HG02870 (cell line): ENCODE data around the gene NGEF.

Experiments used
- ATAC-seq: cut with Tn5 transposase; IDR thresholded peaks from one replicate; pipeline ENCODE4 v1.9.1; 2021; ENCODE audit warnings: mild to moderate bottlenecking, moderate library complexity; ENCODE audit not compliant: unreplicated experiment

NGEF gene

DNA sequence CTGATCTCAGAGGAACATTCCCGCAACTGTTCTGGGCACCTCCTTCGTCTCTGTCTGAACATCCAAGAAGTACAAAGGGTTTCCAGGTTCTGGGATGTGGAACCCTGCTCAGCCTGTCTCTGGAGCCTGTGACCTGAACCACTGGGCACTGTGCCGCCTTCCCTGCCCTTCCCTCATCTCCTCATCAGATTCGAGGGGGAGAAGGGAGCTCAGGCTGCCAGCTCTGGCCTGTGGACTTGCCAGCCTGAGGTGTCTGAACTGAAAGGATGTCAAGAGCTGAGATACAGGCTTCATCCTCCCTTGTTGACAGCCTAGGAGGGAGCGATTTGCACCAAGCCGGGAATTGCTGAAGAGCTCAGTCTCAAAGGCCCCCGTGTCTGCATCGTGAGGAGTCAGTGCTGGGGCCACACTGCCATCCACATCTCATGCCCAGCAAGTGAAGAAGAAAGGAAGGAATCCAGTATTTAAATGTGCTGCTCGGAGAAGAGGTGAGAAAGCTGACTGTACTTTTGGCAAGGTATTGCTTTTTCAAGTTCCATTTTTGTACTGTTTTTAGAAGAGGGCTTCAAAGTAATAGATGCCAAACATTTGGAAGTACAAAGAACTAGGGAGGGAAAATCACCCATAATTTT is 32.0 kb upstream of the NGEF start:
- ATAC-seq = no peak

GRCh38 chr2:233042549-233042948 is 29.5 kb upstream of the NGEF start:
- ATAC-seq = no peak

DNA sequence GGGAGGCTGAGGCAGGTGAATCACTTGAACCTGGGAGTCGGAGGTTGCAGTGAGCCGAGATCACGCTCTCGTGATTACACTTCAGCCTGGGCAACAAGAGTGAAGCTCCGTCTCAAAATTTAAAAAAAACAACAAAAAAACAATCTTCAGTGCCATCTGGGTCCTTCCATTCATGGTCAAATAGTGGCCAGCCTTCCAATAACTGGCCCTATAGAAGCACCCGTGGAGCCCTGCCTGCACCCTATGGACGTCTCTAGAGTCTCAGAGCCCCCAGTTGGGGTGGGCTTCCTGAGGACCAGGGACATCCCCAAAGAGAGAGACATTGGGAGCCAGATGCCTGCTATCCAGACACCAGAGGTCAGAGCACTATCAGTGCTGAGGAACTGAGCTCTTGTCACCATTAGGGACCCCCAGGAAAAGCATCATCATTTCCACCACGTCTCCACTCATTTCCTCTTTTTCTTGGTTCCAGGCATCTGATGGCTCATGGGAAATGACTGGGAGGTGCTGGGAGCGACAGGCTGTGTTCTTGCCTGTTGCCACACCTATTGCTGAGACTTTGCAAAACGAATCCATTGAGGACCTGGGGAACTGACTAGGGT is 28.8 kb upstream of the NGEF start:
- no peak for ATAC-seq

- ATAC-seq = no peak
These were observed 27.5 kb upstream of the NGEF start for GRCh38 chr2:233040571-233040970.

DNA sequence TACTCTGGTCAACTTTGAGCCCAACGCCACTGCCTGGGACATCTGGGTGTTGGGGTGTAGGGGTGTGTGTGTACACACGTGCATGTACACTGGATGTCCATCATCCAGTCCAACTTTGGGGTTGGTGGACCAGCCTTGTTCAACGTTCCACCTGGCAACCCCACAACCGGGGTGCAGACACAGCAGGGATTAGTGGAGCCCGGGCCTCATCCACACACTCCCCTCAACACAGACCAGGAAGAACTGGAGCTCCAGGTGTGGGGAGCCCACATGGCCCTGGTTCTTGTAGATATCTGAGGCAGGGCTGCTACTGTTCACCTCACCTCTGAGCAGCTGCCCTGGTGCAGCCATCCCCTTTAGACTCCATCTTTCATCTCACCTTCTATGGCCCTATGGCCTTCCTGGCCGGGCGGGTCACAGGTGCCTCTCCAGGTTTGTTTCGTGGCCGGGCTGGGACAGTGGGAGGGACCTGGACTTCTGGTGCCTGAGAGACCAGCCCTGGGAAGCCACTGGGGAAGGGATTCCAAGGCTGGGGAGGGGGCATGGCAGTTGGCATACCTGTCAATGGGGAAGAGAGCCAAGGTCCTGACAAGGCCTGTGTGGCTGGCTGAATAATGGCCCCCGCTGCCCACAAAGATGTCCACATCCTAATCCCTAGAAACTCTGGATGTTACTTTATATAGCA is 26.9 kb upstream of the NGEF start:
- no peak for ATAC-seq

- ATAC-seq = no peak
These were observed 26.3 kb upstream of the NGEF start for GRCh38 chr2:233039212-233039845.

- no peak for ATAC-seq
These were observed 24.0 kb upstream of the NGEF start for GRCh38 chr2:233037078-233037477.

DNA sequence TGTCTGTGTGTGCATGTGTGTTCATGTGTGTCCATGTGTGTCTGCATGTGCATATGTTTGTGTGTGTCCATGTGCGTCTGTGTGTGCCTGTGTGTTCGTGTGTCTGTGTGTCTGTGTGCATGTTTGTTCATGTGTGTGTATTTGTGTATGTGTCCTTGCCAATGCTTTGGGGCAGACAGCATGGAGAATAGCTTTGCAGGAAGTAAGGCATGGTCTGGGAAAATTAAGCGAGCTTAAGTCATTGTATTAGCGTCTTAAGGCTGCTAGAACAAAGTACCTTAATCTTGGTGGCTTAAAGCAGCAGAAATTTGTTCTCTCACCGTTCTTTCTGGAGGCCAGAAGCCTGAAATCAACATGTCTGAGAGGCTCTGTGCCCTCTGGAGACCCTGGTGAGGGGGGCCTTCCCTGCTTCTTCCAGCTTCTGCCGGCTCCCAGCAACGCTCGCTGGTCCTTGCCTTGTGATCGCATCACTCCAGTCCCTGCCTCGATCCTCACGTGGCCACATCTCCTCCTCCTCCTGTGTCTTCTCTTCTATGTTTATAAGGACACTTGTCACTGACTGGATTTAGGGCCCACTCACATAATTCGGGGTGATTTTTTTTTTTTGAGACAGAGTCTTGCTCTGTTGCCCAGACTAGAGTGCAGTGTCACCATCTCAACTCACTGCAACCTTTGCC is 23.2 kb upstream of the NGEF start:
- ATAC-seq = no peak

- no peak for ATAC-seq
These were observed 22.5 kb upstream of the NGEF start for GRCh38 chr2:233035426-233036161.

GRCh38 chr2:233034091-233034882 is 21.2 kb upstream of the NGEF start:
- no peak for ATAC-seq

DNA sequence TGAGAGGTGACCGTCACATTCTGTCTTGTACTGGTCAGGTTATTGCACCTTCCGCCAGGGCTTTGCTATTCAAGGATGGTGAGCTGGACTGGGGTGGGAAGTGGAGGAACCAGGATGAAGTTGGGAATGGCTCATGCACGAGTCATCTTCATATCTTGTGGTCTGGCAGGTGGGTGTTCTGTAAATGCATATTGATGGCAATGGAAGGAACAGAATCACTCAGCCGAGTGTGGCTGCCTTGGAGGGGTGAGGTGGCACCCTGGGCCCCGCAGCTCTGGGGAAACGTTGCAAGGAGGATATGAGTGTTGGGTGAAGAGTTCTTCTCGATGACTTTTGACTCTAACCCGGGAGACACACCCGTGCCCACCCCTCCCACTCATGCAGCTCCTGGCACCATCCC is 20.6 kb upstream of the NGEF start:
- ATAC-seq = no peak

DNA sequence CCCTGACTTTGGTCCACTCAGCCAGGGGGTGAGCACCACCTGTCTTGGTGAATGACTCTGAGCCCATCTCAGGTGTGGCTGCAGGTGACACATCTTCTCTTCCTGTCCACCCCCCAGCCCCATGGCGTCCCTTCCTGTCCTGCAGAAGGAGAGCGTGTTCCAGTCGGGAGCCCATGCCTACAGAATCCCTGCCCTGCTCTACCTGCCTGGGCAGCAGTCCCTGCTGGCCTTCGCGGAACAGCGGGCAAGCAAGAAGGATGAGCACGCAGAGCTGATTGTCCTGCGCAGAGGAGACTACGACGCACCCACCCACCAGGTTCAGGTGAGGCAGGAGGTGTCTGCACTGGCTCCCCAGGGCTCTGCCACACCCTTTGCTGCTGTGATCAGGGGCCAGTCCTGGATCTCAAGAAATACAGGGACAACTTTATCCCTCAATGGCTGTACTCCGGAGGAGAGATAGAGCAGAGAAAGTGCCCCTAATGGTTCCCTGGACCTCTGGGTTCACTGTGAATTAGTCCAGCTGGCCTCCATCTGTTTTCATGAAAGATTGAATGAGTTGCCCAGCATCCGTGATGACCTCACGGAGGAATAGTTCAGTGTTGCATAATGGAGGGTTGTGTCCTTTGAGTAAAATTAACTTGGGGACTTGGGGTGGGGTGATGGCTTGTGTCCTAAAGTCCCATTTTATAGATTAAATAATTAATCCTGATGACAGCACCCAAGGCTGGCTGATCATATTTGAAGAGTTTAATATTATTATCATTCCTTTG is 19.7 kb upstream of the NGEF start, which contains the start of gene NEU2:
NEU2 (plus strand) TSS at position 122 of the 770 bp plus-strand sequence; CDS start at position 122, 0 bp downstream.
- ATAC-seq = no peak

DNA sequence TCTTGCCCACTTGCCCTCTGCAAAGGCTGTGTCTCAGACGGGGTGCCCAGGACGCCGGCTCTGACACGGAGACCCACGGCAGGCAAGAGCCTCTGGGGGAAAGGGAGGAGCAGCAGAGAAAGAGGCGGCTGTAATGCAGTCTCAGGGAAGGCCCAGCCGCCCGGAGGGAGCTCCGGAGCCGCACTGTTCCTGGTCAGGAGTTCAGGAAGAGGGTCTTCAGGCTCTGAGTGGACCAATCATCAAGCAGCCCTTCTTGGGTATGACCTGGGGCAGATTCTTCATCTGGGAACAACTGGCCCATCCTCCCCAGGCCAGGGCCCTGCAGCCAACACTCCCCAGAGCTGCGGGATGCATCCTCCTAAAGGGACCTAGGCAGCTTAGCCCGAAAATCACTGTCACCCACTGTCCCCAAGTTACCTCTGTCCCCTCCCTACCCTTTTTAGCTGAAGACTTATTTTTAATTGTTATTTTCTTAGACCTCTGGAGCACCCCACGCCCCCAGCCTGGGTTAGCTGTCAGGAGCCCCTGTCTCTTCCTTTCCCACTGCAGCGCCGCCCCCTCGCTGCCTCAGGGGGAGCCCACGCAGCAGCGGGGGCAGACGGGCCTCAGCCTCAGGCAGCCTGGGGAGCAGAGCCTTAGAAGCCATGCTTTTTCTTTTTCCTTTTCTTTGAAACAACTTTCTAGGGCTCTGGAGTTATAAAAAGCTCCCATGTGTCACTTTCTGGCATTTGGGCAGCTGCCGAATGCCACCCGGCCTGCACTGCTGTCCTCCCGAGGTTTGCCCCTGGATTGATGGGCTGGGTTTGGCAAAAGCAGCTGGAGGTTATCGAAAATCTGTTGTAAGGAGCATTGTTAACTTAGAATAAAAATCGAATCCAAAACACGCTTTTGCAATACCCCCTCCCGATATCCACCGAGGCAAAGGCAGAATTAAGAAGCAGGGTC is 18.8 kb upstream of the NGEF start:
- ATAC-seq = no peak

GRCh38 chr2:233029321-233029720 is 16.3 kb upstream of the NGEF start:
- ATAC-seq = no peak

- no peak for ATAC-seq
These were observed 13.2 kb upstream of the NGEF start for GRCh38 chr2:233026198-233026813.

GRCh38 chr2:233025706-233026105 is 12.7 kb upstream of the NGEF start:
- no peak for ATAC-seq

- ATAC-seq = no peak
These were observed 10.8 kb upstream of the NGEF start for GRCh38 chr2:233023761-233024410.
